ENCODE measurements around the gene ABCB7. TPM values are rescaled to one million over a fixed set of nuclear protein-coding genes. Genes with fewer than 3 reads are reported as not detected.

ABCB7 gene
- total RNA-seq: 26.9 and 27.6 TPM in 2 replicates

GRCh38 chrX:75155827-75156525 is at the start of gene ABCB7:
Gene ABCB7 (minus strand): TSS chrX:75156283. CDS start chrX:75156272, 11 bp downstream.

Small RNA genes within 50 kb of the gene (small RNA-seq; reads per million reads assigned to genes)
- gene BUD31P2 (not detected), gene RNU6-562P (not detected)

Other genes with a start within 250 kb of the ABCB7 start
- gene NEXMIF, start 230.8 kb downstream of the ABCB7 start, total RNA-seq: 0.32 and 0.39 TPM in 2 replicates
- 14.8 and 17.9 TPM in 2 replicates for gene UPRT, start 117.8 kb upstream of the ABCB7 start, total RNA-seq